ENCODE data around the gene L1CAM.

- no peak for TF ChIP-seq POLR2AphosphoS5 (IDR thresholded peaks at IDR 0.05)
- TF ChIP-seq POLR2A (IDR thresholded peaks at IDR 0.05): no peak
- no peak for TF ChIP-seq CTCF (IDR thresholded peaks at IDR 0.05)
Observed at GRCh38 chrX:153909024-153909979, 23.3 kb upstream of the L1CAM start.
